Measurements from ENCODE around the gene CRTC1.

Gene CRTC1

DNA sequence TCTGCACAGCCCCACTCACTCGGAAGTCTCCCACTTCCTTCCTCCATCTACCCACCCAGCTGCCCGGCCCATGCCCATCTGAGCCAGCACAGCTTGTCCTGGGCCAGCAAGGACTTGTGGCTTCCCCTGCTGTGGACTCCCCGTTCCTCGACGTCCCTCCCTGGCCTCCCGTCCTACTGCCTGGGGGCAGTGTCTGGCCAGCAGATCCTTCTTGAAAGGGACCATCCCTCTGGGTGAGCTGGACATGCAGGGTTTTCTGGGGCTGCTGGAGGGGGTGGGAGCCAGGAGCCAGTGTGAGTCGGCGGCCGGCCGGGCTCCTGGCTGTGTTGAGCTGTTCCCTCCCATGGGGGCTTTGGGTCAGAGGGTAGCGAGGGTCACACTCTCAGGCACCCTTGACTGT is 26.7 kb downstream of the CRTC1 start:
- H3K27me3 ChIP-seq (ENCODE audit: insufficient read depth, low read length, poor library complexity): no peaks in the 10 kb centered on the region
- TF ChIP-seq EZH2 (IDR thresholded peaks at IDR 0.05; ENCODE audit: borderline replicate concordance, low read depth, low read length, severe bottlenecking): no peak
- TF ChIP-seq, protein P1, sequence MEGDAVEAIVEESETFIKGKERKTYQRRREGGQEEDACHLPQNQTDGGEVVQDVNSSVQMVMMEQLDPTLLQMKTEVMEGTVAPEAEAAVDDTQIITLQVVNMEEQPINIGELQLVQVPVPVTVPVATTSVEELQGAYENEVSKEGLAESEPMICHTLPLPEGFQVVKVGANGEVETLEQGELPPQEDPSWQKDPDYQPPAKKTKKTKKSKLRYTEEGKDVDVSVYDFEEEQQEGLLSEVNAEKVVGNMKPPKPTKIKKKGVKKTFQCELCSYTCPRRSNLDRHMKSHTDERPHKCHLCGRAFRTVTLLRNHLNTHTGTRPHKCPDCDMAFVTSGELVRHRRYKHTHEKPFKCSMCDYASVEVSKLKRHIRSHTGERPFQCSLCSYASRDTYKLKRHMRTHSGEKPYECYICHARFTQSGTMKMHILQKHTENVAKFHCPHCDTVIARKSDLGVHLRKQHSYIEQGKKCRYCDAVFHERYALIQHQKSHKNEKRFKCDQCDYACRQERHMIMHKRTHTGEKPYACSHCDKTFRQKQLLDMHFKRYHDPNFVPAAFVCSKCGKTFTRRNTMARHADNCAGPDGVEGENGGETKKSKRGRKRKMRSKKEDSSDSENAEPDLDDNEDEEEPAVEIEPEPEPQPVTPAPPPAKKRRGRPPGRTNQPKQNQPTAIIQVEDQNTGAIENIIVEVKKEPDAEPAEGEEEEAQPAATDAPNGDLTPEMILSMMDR (IDR thresholded peaks at IDR 0.05; ENCODE audit: borderline replicate concordance, extremely low read depth, low read length, poor library complexity, severe bottlenecking): no peak
- no peaks in the 10 kb centered on the region for H3K36me3 ChIP-seq (ENCODE audit: insufficient read depth, low read length)
- no peak for DNase-seq
- H4K20me1 ChIP-seq (ENCODE audit: insufficient read depth, low read length): peaks cover 31% of the 10 kb centered on the region
- no peak overlapping the region for H3K4me3 ChIP-seq (ENCODE audit: low read depth in 1 of 2, low read length in 2 of 2)
- no peak for ATAC-seq (ENCODE audit: insufficient read depth, low read depth)
- no peak overlapping the region for H3K27ac ChIP-seq (ENCODE audit: low read length)
- H3K4me1 ChIP-seq (ENCODE audit: insufficient read depth, low read length): no peaks in the 10 kb centered on the region
- H2AFZ ChIP-seq (ENCODE audit: low read depth, low read length): no peak overlapping the region
- H3K4me2 ChIP-seq (ENCODE audit: insufficient read depth, low read length): no peak overlapping the region
- H3K9me3 ChIP-seq (ENCODE audit: insufficient read depth, low read length, severe bottlenecking): no peaks in the 10 kb centered on the region
- peaks cover 10% of the 10 kb centered on the region; the same call in 1 of the 2 replicates for H3K79me2 ChIP-seq (ENCODE audit: insufficient read depth, low read length)
- no peak overlapping the region for H3K9ac ChIP-seq (ENCODE audit: low read depth, low read length)

- no peak overlapping the region for H2AFZ ChIP-seq (ENCODE audit: low read depth, low read length)
- no peak overlapping the region for H3K27ac ChIP-seq (ENCODE audit: low read length)
- H3K36me3 ChIP-seq (ENCODE audit: insufficient read depth, low read length): no peaks in the 10 kb centered on the region
- no peaks in the 10 kb centered on the region for H3K9me3 ChIP-seq (ENCODE audit: insufficient read depth, low read length, severe bottlenecking)
- H3K27me3 ChIP-seq (ENCODE audit: insufficient read depth, low read length, poor library complexity): no peaks in the 10 kb centered on the region
- DNase-seq (no peak), ATAC-seq (ENCODE audit: insufficient read depth, low read depth) (no peak)
- H3K79me2 ChIP-seq (ENCODE audit: insufficient read depth, low read length): peaks cover 10% of the 10 kb centered on the region; the same call in 1 of the 2 replicates
- TF ChIP-seq, protein P1 (IDR thresholded peaks at IDR 0.05; ENCODE audit: borderline replicate concordance, extremely low read depth, low read length, poor library complexity, severe bottlenecking): no peak
- no peak for TF ChIP-seq EZH2 (IDR thresholded peaks at IDR 0.05; ENCODE audit: borderline replicate concordance, low read depth, low read length, severe bottlenecking)
- no peak overlapping the region for H3K4me3 ChIP-seq (ENCODE audit: low read depth in 1 of 2, low read length in 2 of 2)
- no peak overlapping the region for H3K4me2 ChIP-seq (ENCODE audit: insufficient read depth, low read length)
- peaks cover 31% of the 10 kb centered on the region for H4K20me1 ChIP-seq (ENCODE audit: insufficient read depth, low read length)
- no peak overlapping the region for H3K9ac ChIP-seq (ENCODE audit: low read depth, low read length)
- H3K4me1 ChIP-seq (ENCODE audit: insufficient read depth, low read length): no peaks in the 10 kb centered on the region
Measured at GRCh38 chr19:18710996-18711751, 27.7 kb downstream of the CRTC1 start.

DNA sequence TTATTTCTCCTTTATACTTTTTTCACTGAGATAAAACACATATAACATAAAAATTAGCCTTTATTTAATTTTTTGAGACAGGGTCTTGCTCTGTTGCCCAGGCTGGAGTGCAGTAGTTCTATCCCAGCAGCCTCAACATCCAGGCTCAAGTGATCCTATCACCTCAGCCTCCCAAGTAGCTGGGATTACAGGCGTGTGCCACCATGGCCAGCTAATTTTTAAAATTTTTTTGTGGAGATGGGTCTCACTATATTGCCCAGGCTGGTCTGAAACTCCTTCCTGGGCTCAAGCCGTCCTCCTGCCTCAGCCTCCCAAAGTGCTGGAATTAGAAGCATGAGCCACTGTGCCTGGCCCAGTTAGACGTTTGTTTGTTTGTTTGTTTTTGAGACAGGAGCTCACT is 28.4 kb downstream of the CRTC1 start:
- H3K4me1 ChIP-seq (ENCODE audit: insufficient read depth, low read length): no peaks in the 10 kb centered on the region
- DNase-seq (no peak), ATAC-seq (ENCODE audit: insufficient read depth, low read depth) (no peak)
- no peak overlapping the region for H3K9ac ChIP-seq (ENCODE audit: low read depth, low read length)
- peaks cover 10% of the 10 kb centered on the region; the same call in 1 of the 2 replicates for H3K79me2 ChIP-seq (ENCODE audit: insufficient read depth, low read length)
- no peak overlapping the region for H3K4me3 ChIP-seq (ENCODE audit: low read depth in 1 of 2, low read length in 2 of 2)
- no peak overlapping the region for H3K27ac ChIP-seq (ENCODE audit: low read length)
- peaks cover 33% of the 10 kb centered on the region for H4K20me1 ChIP-seq (ENCODE audit: insufficient read depth, low read length)
- H2AFZ ChIP-seq (ENCODE audit: low read depth, low read length): no peak overlapping the region
- TF ChIP-seq, protein P1 (IDR thresholded peaks at IDR 0.05; ENCODE audit: borderline replicate concordance, extremely low read depth, low read length, poor library complexity, severe bottlenecking): no peak
- no peak for TF ChIP-seq EZH2 (IDR thresholded peaks at IDR 0.05; ENCODE audit: borderline replicate concordance, low read depth, low read length, severe bottlenecking)
- H3K9me3 ChIP-seq (ENCODE audit: insufficient read depth, low read length, severe bottlenecking): no peaks in the 10 kb centered on the region
- no peaks in the 10 kb centered on the region for H3K27me3 ChIP-seq (ENCODE audit: insufficient read depth, low read length, poor library complexity)
- no peaks in the 10 kb centered on the region for H3K36me3 ChIP-seq (ENCODE audit: insufficient read depth, low read length)
- no peak overlapping the region for H3K4me2 ChIP-seq (ENCODE audit: insufficient read depth, low read length)
